ENCODE measurements around the gene PHF14. TPM values are rescaled to one million over a fixed set of nuclear protein-coding genes. Genes with fewer than 3 reads are reported as not detected.
"Not testable (repeated sequence)": the region's sequence is repeated elsewhere in the genome, so short reads cannot be mapped to it uniquely, and the experiment has no call there.

Gene PHF14
- polyA plus RNA-seq, 1 donor, result 31.6 TPM

DNA sequence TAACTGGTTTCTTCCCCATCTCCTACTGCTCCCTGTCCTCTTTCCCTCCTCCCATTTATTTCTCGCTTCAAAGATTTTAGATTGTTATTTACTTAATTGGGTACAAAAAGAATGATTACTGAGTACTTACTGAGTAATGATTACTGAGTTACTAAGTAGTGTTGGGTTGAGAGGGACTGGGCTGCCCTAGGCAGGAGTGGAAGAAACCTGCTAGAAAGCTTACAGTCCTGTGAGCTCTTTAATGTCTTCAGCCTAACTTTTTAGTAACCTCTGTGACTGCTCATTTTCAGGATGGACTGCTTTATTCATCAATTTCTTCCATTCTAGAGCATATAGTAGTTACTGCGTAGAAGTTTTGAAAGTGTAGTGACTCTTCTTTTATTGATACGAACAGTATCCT, 7.6 kb downstream of the PHF14 start:
- DNase-seq (ENCODE audit: low read depth), result no peak

DNA sequence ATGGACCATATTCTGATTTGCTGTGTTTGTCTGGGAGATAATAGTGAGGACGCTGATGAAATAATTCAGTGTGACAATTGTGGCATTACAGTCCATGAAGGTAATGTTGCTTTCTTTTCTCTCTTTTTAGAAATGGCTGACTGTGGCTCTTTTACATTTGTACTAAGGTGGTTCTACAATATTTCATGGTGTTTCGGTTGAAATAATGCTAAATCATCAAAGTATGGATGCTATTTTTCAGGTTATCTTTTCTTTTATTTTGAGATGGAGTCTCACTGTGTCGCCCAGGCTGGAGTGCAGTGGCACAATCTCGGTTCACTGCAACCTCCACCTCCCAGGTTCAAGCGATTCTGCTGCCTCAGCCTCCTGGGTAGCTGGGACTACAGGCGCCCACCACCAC, 17.1 kb downstream of the PHF14 start:
- DNase-seq (ENCODE audit: low read depth), result not testable (repeated sequence)

DNA sequence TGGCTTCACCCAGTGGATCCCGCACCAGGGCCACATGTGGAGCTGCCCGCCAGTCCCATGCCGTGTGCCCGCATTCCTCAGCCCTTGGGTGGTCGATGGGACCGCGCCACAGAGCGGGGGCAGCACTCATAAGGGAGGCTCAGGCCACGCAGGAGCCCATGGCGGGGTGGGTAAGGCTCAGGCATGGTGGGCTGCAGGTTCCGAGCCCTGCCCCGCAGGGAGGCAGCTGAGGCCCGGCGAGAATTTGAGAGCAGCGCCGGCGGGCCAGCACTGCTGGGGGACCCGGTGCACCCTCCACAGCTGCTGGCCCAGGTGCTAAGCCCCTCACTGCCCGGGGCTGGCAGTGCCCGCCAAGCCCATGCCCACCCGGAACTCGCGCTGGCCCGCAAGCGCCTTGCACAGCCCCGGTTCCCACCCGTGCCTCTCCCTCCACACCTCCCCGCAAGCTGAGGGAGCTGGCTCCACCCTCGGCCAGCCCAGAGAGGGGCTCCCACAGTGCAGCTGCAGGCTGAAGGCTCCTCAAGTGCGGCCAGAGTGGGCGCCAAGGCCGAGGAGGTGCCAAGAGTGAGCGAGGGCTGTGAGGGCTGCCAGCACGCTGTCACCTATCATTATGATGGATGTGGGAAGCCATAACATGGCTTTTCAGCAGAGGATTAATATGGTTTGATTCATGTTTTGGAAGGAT, 22.0 kb downstream of the PHF14 start:
- not testable (repeated sequence) for DNase-seq (ENCODE audit: low read depth)

DNA sequence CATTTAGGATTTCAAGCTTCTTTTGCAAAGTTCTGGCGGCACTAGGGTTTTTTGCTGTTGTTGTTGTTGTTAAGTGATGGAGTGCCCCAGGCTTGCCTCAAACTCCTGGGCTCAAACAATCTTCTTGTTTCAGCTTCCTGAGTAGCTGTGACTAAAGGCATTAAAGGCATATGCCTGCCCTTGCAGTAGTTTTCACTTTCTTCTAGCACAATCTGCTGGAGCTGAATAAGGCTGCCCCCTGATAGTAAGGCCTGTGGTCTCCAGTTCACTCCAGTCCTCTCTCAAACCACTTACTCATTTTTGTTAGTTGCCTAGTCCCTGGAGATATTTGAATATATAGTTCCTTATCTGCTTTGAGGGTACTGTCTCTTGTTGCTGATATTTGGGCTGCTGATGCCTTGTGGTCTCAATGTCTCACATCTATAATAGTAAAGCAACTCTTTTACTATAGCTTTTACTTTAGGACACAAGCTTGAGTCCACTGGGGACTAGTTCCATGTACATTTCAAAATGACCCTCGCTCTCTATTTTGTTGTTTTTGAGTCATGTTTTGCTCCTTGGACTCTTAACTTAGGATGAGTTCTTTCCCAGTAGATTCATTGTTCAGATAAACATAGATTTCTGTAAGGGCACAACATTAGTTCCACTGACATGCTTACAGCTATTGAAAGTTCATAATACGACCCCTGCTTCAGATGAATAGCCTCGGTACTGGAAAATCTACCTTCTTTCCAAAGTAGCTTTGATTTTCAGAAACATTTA, 25.5 kb downstream of the PHF14 start:
- no peak for DNase-seq (ENCODE audit: low read depth)

DNA sequence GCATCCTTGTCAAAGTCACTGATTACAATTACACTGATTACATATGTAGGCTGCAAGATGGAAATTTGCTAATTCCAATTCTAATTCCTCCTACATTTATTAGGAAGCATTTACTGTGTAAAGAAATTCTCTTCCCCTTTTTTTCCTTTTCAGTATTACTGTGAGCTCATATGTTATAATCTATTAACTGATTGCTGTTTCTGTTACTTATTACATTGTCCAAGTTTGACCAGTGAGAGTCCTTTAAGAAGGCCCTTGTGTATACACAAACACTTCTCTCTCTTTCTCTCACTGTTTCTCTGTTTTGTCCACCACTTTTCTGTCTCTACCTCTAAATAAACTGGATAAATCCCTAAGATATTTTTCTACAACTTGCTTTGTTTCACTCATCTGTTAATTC, 31.5 kb downstream of the PHF14 start:
- DNase-seq (ENCODE audit: low read depth), result no peak

DNA sequence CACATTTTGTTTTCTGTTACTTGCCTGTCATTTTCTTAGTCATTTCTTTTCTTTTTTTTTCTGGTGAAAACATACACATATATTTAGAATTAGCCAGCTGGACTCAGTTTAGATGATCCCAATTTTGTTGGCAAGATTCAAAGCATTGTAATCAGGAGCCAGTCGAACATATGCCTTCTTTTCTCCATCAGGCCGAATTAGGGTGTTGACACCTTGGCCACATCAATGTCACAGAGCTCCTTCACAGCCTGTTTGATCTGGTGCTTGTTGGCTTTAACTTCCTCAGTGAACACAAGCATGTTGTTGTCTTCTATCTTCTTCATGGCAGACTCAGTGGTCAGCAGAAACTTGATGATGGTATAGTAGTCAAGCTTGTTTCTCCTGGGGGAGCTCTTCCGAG, 32.6 kb downstream of the PHF14 start:
- no peak for DNase-seq (ENCODE audit: low read depth)

DNA sequence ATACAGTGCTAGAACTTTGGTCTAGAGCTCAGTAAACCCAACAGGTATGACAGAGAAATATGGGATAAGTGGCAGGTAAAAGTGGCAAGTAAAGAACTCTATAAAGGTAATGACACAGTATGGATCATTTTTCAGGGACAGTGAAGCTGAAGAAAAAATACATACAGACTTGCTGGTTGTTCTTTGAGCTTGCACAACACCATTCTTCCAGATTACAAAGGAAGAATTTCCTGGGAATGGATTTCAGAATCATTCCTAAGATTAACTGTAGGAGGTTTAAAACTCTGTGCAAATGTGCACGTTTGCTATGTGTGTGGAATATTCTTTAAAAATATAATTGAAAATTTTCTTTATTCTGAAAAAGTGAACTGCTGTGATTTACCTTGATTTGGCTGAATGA, 36.0 kb downstream of the PHF14 start:
- no peak for DNase-seq (ENCODE audit: low read depth)

DNA sequence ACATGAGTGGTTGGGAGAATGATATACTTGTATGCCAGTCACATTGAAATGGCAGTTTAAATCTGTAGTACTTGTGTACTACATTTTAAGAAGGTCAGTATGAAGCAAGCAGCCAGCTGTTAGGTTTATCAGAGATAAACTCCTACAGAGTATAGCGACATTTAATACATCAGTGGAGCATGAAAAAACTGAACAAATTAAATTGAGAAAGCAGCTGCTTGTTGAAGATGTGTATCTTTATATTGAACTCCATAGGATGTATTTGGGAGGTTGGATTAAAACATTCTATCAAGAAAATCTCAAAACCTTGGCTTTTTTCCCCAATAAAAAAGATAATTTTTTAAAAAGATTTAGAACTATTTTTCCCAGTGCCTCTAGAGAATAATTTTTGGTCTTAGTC, 47.8 kb downstream of the PHF14 start:
- DNase-seq (ENCODE audit: low read depth), result no peak

DNA sequence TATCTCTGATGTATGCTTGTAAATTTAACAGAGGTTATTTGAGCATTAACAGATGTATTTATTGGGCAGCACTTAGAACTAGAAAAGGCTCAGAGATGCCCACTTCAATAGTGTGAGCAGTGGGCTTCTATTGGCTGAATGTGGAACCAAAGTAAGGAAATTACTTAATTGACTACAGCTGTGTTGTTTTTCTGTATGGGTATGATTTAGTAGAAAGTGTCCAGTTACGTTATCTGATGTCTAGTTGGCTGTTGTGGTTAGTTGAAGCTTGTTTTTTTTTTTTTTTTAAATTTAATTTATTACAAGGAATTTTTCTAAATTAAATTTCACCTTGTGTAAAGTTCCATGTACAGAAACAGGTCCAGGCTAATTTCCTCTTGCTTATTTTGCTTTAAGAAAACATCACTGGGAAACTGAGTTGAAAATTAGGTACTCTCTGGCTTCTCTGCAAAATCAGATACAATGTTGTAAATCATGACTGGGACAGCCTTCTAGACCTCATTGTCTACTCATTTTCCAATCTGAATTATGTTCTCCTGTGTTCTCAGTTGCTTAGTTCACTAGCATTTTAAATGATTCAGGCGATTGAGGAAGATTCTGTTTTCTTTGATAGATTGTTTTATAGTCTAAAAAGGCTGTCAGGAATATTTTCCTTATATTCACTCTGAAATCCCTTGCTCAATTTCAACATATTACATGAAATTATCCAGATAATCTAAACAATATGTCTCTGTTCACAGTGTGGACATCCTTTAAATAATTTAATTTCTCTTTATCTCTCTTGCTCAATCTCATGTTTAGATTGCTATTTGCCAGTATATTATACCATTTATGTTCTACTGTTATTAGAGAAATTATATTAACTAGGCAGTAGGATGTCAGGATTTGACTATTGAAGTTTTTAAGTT, 53.0 kb downstream of the PHF14 start:
- no peak for DNase-seq (ENCODE audit: low read depth)

DNA sequence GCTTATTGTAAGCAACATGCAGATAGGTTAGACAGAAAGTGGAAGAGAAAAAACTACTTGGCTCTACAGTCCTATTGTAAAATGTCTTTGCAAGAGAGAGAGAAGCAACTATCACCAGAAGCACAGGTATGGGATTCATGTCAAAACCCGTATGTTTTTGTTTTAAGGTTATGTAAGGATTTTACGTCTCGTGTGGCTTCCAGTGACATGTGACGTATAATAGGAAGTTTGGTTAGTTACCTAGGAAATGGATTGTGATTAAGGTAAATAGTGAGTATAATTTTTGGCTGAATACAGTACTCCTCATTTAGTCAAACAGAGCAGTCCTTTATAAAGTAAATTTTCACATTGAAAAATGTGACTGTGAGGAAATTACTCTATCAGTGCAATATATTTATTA, 62.0 kb downstream of the PHF14 start:
- DNase-seq (ENCODE audit: low read depth), result no peak

DNA sequence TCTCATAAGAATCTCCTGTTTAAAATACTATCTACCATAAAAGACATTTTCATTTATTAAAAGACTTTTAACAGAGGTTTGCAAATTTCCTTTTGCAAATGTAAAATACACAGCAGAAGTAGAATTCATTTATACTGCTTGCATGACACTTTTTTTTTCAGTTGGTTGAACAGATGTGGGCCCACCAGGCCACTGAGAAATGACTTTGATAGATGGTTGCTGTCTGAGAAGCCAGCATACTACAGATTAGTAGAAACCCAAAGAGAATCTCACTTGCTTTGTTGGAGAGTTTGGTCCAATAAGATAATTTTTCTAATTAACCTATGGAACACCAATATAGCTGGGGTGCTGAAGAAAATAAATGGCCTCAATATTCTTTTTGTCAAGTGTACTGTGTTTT, 66.3 kb downstream of the PHF14 start:
- no peak for DNase-seq (ENCODE audit: low read depth)

DNA sequence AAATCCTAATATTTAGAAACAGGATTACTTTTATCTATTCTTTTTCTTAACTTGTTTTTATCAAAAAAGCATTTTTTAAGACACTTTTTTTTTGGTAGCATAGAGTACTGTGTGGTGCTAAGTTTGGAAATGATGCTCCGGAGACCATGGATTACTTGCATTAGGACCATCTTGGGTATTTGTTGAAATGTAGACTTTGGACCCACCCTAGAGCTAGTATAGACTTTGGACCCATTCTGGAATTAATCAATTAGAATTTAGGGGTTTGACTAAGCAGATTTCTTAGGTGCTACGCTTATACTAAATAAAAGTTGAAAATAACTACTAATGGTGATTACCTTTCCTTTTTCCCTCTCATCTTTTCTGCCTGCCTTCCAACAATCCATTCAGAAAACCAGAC, 80.4 kb downstream of the PHF14 start:
- DNase-seq (ENCODE audit: low read depth), result no peak

DNA sequence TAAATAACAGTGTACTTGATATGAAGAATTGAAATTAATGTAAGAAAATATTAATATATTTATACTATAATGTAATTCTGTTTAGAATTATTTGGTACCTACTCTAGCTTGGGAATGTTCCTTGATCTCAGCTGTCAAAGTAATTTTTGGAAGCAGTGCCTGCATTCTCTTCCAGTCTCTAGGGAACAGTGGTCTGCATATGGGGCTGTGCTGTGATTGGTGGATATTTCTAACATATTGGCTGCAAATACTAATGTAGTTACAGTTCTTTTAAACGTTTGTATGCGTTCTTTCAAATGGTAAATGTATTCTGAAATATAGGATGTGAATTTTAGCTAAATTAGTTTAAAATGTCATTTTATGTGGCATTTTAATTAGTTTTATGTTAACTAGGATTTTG, 87.2 kb downstream of the PHF14 start:
- DNase-seq (ENCODE audit: low read depth), result no peak

DNA sequence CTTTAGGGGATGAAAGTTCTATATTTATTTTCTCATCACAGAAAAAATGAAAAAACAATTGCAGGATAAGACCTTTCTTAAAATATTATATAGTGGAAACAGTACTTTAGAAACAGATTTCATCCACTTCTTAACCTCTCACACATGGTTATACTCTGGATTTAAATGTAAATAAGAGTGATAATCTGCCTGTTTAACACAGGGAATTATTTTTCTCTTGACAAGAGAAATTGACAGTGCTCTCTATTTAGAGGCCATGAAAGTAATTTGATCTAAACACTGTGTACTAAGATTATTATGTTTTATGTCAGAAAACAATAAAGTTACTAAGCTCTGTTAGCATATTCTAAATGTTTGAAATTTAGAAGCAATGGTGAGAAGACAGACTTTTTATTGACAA, 88.4 kb downstream of the PHF14 start:
- no peak for DNase-seq (ENCODE audit: low read depth)

DNA sequence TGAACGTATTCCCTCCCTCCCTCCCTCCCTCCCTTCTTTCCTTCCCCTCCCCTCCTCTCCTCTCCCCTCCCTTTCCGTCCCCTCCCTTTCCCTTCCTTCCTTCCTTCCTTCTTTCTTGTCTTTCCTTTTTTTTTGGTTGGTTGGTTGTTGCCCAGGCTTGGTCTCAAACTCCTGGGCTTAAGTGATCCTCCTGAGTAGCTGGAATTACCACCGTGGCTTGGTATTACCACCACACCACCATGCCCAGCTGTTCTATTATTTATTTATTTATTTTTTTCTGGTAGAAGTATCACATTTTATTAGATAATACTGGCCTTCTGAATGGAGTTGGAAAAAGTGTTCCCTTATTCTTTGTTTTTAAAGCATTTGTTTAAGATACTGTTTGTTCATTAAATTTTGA, 95.9 kb downstream of the PHF14 start:
- no peak for DNase-seq (ENCODE audit: low read depth)

DNA sequence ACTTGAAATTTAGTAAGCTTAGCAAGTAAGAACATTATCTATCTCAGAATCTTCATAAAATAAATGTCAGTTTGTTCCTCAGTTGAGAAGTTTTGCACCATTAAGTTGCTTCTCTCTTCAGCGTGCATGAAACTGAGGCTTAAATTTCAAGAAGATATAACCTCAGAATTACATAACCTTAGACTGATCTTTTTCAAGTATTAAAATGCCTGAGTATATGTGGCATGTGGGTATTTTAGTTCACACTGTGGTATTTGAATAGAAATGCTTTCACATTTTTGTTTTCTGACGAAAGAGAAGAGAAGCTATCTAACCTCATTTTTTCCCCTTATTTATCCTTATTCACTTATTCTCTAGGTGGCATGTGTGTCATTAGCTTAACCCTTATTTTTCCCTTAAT, 104.1 kb downstream of the PHF14 start:
- no peak for DNase-seq (ENCODE audit: low read depth)

DNA sequence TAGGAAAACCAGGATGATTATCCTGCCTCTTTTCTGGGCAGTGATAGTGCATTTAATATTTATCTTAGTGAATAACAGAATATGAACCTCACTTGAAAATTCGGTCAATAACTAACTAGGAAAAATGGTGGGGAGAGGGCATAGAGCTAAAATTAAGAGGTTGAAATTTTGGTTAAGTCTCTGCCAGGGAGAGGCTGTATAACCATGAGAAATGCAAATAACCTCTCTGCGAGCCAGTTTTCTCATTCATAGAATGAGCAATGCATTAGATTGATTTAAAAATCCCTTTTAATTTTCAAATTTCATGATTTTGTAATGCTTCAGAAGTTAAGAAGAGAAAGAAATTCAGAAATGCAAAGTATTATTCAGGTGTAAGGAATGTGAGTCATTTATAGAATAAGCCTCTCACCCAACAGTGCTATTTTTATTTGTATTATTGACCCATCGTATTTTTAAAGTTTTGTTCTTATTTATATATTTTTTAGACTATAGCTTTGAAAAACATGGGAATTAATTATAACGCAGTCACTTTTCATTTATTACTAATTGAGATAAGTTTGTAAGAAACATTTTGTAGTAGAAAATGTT, 104.7 kb downstream of the PHF14 start:
- DNase-seq (ENCODE audit: low read depth), result no peak

DNA sequence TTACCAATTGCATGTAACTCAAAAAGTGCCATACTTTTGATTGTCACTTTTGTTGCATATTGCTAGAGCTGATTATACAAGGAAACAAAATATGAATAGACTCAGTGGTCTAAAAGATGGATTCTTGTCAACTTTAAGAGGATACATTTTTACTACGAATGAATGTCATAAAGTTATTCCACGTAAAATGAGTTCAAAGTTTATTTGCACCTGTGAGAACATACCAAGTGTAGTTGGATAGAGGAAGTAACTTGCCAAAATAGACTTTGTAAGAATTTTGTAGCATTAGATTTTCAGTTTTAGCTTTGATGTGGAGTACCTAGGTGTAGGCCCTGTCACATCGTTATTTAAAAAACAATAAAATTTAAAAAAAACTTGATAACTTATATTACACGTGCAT, 106.2 kb downstream of the PHF14 start:
- no peak for DNase-seq (ENCODE audit: low read depth)

DNA sequence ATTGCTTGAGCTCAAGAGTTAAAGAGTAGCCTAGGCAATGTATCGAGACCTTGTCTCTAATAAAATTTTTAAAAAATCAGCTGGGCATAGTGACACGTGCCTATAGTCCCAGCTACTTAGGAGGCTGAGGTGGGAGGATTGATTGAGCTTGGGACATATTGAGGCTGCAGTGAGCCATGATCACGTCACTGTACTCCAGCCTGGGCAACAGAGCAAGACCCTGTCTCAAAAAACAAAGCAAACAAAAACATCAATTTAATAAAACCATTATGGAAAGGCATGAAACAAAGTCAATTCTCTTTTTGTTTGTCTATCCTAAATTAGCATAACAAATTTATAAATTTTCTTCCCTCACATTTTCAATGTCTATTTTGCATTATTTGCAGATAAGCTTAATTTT, 108.4 kb downstream of the PHF14 start:
- no peak for DNase-seq (ENCODE audit: low read depth)

DNA sequence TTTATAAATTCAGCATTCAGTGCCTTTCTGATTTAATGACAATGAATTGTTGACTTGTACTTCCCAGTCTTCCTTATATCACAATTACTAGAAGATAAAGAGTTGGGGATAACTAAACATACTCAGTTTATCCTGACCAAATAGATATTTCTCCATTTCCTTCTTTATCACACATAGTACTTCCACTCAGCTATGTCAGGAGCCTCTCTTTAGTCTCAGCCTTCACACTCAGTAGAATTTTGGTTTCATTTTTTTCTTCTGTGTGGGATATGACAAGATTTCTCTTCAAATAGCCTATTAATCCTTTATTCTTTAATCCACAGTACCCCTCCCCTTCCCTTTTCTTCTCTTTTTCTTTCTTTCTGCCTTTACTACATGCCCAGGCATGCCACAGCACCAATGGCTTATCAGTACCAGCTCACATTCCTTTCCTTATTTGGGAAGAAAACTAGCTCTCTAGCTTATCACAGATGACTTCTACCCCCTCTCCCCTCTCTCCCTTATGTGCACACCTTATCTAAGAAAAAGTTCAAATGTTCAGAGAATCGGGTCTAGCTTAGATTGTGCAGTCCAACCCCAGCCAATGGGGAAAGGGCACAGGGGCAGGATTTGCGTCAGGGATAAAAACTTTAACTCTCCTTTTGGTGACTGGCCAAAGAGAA, 109.0 kb downstream of the PHF14 start:
- DNase-seq (ENCODE audit: low read depth), result no peak

DNA sequence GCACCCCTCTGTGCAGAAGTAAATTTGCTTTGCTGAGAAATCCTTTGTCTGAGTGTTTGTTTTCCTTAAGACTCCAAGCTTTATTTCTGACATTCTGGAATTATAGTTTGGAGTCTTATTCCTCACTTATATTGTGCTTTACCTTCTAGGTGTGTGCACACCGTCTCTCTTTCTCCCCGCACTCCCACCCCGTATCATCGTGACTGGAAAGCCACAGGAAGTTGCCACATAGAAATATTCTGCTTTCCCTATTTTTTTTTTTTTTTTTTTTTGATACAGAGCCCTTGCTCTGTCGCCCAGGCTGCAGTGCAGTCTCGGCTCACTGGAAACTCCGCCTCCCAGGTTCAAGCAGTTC, 109.5 kb downstream of the PHF14 start:
- no peak for DNase-seq (ENCODE audit: low read depth)

DNA sequence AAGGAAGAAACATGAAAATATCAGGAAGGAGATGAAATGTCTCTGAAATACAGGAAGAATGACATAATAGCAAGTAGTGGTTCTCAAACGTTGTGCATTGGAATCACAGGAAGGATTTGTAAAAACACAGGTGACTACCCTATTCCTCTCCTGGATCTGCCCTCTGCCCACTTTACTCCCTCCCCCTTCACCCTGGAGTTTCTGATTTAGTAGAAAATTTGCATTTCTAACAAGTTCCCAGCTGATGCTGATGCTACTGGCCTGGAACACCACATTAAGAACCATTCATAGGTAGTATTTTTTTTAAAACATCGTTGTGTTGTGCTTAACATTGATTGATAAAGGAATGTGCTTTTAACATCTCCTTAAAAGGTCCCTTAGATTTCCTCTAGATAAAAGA, 130.9 kb downstream of the PHF14 start:
- DNase-seq (ENCODE audit: low read depth), result no peak

Measured in forelimb muscle (tissue), 1 donor.